ENCODE results near the gene FOXI2.

DNA sequence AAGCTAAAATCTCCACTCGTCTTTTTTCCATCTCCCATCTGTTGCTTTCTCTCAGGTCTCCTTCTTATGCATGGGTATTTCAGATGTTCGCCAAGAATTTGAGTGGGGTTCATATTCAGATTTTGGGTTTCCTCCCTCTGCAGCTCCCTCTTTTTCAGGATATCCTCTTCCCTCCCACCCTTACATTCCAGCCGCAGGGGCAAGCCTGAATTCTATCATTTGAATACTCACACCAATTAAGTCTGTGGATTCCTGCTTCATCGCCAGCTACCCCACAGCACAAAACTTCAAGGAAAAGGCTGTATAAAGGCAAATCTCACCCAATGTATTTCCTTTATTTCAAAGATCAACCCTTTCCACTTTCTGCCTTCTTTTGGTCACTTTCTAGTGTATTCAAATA lies 41.6 kb upstream of the FOXI2 start:
- TF ChIP-seq, protein P1, sequence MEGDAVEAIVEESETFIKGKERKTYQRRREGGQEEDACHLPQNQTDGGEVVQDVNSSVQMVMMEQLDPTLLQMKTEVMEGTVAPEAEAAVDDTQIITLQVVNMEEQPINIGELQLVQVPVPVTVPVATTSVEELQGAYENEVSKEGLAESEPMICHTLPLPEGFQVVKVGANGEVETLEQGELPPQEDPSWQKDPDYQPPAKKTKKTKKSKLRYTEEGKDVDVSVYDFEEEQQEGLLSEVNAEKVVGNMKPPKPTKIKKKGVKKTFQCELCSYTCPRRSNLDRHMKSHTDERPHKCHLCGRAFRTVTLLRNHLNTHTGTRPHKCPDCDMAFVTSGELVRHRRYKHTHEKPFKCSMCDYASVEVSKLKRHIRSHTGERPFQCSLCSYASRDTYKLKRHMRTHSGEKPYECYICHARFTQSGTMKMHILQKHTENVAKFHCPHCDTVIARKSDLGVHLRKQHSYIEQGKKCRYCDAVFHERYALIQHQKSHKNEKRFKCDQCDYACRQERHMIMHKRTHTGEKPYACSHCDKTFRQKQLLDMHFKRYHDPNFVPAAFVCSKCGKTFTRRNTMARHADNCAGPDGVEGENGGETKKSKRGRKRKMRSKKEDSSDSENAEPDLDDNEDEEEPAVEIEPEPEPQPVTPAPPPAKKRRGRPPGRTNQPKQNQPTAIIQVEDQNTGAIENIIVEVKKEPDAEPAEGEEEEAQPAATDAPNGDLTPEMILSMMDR (IDR thresholded peaks at IDR 0.05 in 4 of 5, conservative IDR thresholded peaks at IDR 0.05 in 1 of 5), result no peak
- no peak for TF ChIP-seq POLR2A (IDR thresholded peaks at IDR 0.05)
